HK-2 (cell line): Measurements from ENCODE around the gene CNTN5.
"Not testable (repeated sequence)": the region's sequence is repeated elsewhere in the genome, so short reads cannot be mapped to it uniquely, and the experiment has no call there.

ENCODE experiments used
- DNase-seq: peaks from one replicate; pipeline ENCODE4 v3.0.0-alpha.2; 2018; ENCODE audit not compliant: unreplicated experiment

The CNTN5 gene

DNA sequence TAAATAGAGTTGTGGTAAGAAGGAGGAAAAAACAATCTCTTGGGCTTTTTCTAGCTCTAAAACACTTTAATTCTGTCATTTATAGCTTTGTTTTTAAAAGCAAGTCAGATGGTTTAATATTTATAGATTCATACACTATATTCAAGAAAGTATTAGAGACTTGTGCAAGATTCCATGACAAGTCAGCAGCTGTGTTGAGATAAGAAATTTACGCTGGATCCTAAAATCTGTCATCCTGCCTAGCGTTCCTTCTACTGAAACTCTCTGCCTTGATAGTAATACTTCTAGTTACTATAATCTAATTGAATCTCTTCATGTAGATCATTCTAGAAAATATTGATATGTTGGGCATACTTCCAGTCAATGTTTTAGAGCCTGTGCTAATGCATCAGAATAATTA is 721.8 kb downstream of the CNTN5 start:
- DNase-seq, result no peak

DNA sequence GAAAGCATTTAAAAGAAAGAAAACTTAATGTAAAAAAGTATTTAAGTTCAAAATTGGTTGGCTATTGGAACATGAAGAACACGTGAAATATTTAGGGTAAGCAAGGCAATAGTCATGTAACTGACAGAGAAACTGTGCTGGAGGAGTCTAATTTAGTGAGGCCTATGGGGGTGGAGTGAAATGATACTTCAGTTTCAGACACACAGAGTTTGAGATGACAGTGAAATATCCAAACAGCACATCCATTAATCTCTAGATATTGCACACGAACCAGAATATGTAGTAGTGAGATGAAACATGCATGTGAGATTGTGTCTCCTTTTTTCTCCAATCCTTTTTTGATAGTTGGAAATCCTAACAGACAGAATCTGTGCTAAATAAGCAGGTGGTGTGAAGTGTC is 739.0 kb downstream of the CNTN5 start:
- no peak for DNase-seq

DNA sequence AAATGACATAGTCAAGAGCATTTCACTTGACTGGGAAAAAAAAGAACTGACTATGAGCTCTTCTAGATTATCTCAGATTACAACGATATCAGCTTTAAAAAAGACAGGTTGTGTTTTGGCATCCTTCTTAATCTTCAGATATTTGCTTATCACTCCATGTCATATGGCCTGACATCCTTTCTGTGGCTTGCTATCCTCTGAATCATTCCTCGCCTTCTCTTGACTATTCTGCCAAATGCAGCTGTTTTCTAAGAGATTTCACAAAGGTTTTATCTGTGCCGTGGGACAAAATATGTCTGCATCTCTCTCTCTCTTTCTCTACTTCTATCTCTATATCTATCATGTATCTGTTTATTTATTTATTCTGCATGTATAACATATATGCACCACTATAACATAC is 746.1 kb downstream of the CNTN5 start:
- DNase-seq, result no peak

- DNase-seq, result no peak
Observed at GRCh38 chr11:99773646-99774045, 752.9 kb downstream of the CNTN5 start.

GRCh38 chr11:99781074-99781473 is 760.3 kb downstream of the CNTN5 start:
- no peak for DNase-seq

DNA sequence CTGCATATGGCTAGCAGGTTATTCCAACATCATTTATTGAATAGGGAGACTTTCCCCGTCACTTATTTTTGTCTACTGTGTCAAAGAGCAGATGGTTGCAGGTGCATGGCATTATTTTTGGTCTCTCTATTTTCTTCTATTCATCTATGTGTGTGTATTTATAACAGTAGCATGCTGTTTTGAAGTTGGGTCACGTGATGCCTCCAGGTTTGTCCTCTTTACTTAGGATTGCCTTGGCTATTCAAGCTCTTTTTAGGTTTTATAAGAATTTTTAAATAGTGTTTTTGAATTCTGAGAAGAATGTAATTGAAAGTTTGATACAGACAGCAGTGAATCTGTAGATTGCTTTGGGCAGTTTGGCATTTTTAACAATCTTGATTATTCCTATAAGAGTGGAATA is 770.6 kb downstream of the CNTN5 start:
- DNase-seq, result no peak

GRCh38 chr11:99795999-99796398 is 775.2 kb downstream of the CNTN5 start:
- no peak for DNase-seq

- no peak for DNase-seq
Observed at GRCh38 chr11:99803501-99803900, 782.8 kb downstream of the CNTN5 start.

- no peak for DNase-seq
Observed at GRCh38 chr11:99812516-99812915, 791.8 kb downstream of the CNTN5 start.

DNA sequence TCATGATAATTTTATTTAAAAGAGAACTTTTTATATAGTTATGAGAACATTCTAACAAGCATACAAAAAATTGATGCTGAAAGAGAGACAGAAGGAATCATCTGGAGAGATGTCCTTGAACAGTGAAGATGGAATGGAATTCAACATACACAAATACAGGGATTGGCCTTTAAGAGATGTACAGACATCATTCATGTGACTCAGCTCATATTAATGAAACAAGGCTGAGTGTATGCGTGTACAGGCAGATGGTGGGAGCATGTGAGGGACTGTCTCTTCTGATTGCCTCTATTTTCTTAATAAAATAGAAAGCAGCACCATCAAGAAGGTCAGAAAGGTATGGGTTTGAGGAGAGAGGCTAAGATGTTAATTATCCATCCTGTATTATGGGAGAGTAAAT is 793.3 kb downstream of the CNTN5 start:
- no peak for DNase-seq

GRCh38 chr11:99814738-99815137 is 794.0 kb downstream of the CNTN5 start:
- no peak for DNase-seq

GRCh38 chr11:99818991-99819390 is 798.2 kb downstream of the CNTN5 start:
- DNase-seq, result no peak

GRCh38 chr11:99822846-99823565 is 802.3 kb downstream of the CNTN5 start:
- DNase-seq, result no peak

DNA sequence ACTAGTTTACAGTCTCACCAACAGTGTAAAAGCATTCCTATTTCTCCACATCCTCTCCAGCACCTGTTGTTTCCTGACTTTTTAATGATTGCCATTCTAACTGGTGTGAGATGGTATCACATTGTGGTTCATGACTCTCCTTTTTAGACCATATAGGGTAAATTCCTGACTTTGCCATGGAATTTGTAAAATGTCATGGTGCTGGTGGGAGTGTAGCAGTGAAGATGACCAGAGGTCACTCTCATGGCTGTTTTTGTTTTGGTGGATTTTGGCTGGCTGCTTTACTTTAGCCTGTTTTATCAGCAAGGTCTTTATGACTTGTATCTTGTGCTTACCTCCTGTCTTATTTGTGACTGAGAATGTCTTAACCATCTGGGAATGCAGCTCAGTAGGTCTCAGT is 816.0 kb downstream of the CNTN5 start:
- DNase-seq, result not testable (repeated sequence)

- no peak for DNase-seq
Observed at GRCh38 chr11:99841885-99842284, 821.1 kb downstream of the CNTN5 start.

GRCh38 chr11:99865951-99866350 is 845.2 kb downstream of the CNTN5 start:
- no peak for DNase-seq

GRCh38 chr11:99881610-99882009 is 860.9 kb downstream of the CNTN5 start:
- no peak for DNase-seq

DNA sequence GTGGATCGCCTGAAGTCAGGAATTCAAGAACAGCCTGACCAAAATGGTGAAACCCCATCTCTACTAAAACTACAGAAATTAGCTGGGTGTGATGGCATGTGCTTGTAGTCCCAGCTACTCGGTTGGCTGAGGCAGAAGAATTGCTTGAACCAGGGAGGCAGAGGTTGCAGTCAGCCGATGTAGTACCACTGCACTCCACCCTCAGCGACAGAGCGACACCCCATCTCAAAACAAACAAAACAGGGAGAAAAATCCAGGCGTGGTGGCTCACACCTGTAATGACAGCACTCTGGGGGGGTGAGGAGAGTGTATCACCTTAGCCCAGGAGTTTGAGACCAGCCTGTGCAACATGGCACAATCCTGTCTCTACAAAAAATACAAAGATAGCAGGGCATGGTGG is 864.0 kb downstream of the CNTN5 start:
- DNase-seq, result no peak

DNA sequence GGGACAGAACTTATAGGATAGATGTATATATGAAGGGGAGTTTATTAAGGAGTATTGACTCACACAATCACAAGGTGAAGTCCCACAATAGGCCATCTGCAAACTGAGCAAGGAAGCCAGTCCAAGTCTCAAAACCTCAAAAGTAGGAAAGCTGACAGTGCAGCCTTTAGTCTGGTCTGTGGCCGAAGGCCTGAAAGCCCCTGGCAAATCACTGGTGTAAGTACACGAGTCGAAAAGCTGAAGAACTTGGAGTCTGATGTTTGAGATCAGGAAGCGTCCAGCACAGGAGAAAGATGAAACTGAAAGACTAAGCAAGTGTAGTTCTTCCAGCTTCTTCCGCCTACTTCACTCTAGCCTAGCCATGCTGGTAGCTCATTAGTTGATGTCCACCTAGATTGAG is 866.7 kb downstream of the CNTN5 start:
- DNase-seq, result no peak

GRCh38 chr11:99893811-99894210 is 873.1 kb downstream of the CNTN5 start:
- DNase-seq, result no peak

GRCh38 chr11:99901175-99901574 is 880.4 kb downstream of the CNTN5 start:
- DNase-seq, result no peak

DNA sequence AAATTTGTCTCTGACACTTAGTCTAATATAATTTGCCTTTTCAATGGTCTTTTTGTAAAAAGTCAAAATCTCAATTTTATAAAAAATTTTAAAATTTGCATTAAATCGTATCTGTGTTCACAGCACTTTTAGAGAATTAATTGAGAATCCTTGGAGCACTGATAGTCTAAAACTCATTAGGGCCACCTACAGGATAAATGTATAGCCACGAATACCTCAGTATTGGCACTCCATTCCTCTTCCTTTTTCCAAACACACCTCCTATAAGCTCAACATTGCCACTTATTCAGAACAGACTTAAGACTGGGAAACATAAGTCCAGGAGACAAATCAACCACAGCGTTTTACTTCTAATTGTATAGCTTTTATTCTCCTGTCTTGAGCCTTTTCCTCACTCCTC is 890.4 kb downstream of the CNTN5 start:
- no peak for DNase-seq

GRCh38 chr11:99916078-99916477 is 895.3 kb downstream of the CNTN5 start:
- DNase-seq, result no peak

GRCh38 chr11:99918761-99919160 is 898.0 kb downstream of the CNTN5 start:
- no peak for DNase-seq
